Body of pancreas (tissue), 4 donors: ENCODE results near the gene UBD. TPM values are rescaled to one million over a fixed set of nuclear protein-coding genes. Genes with fewer than 3 reads are reported as not detected.

Source experiments
- ATAC-seq: fragments of 150-250 bp; one replicate; pipeline ENCODE4 v1.9.1; 2016
- DNase-seq, 4 donors: peaks; one replicate each; pipeline ENCODE4 v3.0.0-alpha.2; 2019
- H3K27ac ChIP-seq, 4 donors: fragments of 200-600 bp; sonication (generic); 1 replicate in 3 of 4; 2 replicates in 1 of 4; pipeline versions ENCODE4 v1.5.1 to v1.6.1; 2016 to 2019; ENCODE audit warnings: mild to moderate bottlenecking in 1 of 4, mixed read lengths in 1 of 4, moderate library complexity in 1 of 4
- H3K27me3 ChIP-seq, 2 donors: fragments of 200-600 bp; sonication (generic); one replicate each; pipeline ENCODE4 v1.6.0; 2016; ENCODE audit warnings: mild to moderate bottlenecking in 1 of 2
- H3K36me3 ChIP-seq, 2 donors: fragments of 200-600 bp; sonication (generic); replicated peaks in 1 of 2; 2 replicates each; pipeline ENCODE4 v1.5.1; 2016; ENCODE audit warnings: low read depth in 2 of 2; ENCODE audit not compliant: insufficient read depth in 1 of 2
- H3K4me1 ChIP-seq: fragments of 200-600 bp; sonication (generic); one replicate; pipeline ENCODE4 v1.6.0; 2016
- H3K4me3 ChIP-seq, 2 donors: fragments of 200-600 bp; sonication (generic); 1 replicate in 1 of 2; 2 replicates in 1 of 2; pipeline ENCODE4 v1.5.1; 2016 to 2019
- H3K9me3 ChIP-seq, 3 donors: fragments of 200-600 bp; sonication (generic); 1 replicate in 2 of 3; 2 replicates in 1 of 3; pipeline ENCODE4 v1.5.1; 2016
- CTCF ChIP-seq, 7 experiments: fragments of 450-650 bp in 4 of 7; fragments of 200-600 bp in 3 of 7; sonication (generic) in 3 of 7; IDR thresholded peaks; one replicate each; pipeline ENCODE4 v1.5.1; 2016 to 2019; ENCODE audit warnings: antibody characterized with exemption in 7 of 7
- POLR2A ChIP-seq, 3 donors: fragments of 450-650 bp; IDR thresholded peaks; one replicate each; pipeline ENCODE4 v1.6.1; 2016; ENCODE audit warnings: antibody characterized with exemption in 3 of 3, mild to moderate bottlenecking in 2 of 3
- WGBS, 2 donors: methylation state at CpG; one replicate each; pipeline ENCODE4 v1.1.5; 2017; 5-methylcytosine and 5-hydroxymethylcytosine counted together
- intact Hi-C: fragments of 100-400 bp; cut with DNase I; formaldehyde crosslinking; loops from one replicate; pipeline ENCODE4 v1.15.1; 2023
- total RNA-seq, 2 donors: library from RNA; depleted of rRNA; stranded (reverse); fragments of >200 nt; gene quantifications; one replicate each; pipeline ENCODE4 v1.1.0, GENCODE V29; 2016

UBD gene
- total RNA-seq, 2 donors from 2014 or later, result 9.9 to 10.1 TPM

- intact Hi-C loops, result no loop called here
- Histone ChIP-seq H3K9me3 (no peaks in the 10 kb centered on the region), H3K27me3 (no peaks in the 10 kb centered on the region), H3K27ac (no peak overlapping the region), H3K4me3 (no peak overlapping the region), H3K36me3 (no peaks in the 10 kb centered on the region), H3K4me1 (no peaks in the 10 kb centered on the region)
- TF ChIP-seq POLR2A (IDR thresholded peaks at IDR 0.05), result no peak
- TF ChIP-seq CTCF (IDR thresholded peaks at IDR 0.05), result peak in 1 of 7 experiments; percentile 7
- ATAC-seq (no peak), DNase-seq (no peak)
- WGBS, 2 donors, result 79 to 85% methylated on average over 12 of the region's 12 CpGs
These were observed 43.2 kb upstream of the UBD start for GRCh38 chr6:29602564-29603361.

GRCh38 chr6:29598172-29598747 lies 38.7 kb upstream of the UBD start:
- H3K36me3 ChIP-seq, result no peaks in the 10 kb centered on the region
- ATAC-seq, result no peak
- no peak for DNase-seq
- TF ChIP-seq POLR2A (IDR thresholded peaks at IDR 0.05), result no peak
- no peak for TF ChIP-seq CTCF (IDR thresholded peaks at IDR 0.05)
- no peaks in the 10 kb centered on the region for H3K27me3 ChIP-seq
- 18 to 27% methylated on average over 2 of the region's 2 CpGs for WGBS, 2 donors
- intact Hi-C loops, result loop anchor here (10.0 kb wide), 1 partner anchor 913 kb away; no protein-coding TSS in a partner anchor
- H3K4me3 ChIP-seq, result no peak overlapping the region
- no peaks in the 10 kb centered on the region for H3K4me1 ChIP-seq
- H3K27ac ChIP-seq, result no peak overlapping the region
- H3K9me3 ChIP-seq, result no peaks in the 10 kb centered on the region

GRCh38 chr6:29597184-29597583 lies 37.7 kb upstream of the UBD start:
- no peaks in the 10 kb centered on the region for H3K9me3 ChIP-seq
- H3K27ac ChIP-seq, result no peak overlapping the region
- no peaks in the 10 kb centered on the region for H3K4me1 ChIP-seq
- no peaks in the 10 kb centered on the region for H3K36me3 ChIP-seq
- no peaks in the 10 kb centered on the region for H3K27me3 ChIP-seq
- no peak overlapping the region for H3K4me3 ChIP-seq
- DNase-seq, result no peak
- 60 to 65% methylated on average over 2 of the region's 2 CpGs for WGBS, 2 donors
- ATAC-seq, result no peak
- no peak for TF ChIP-seq POLR2A (IDR thresholded peaks at IDR 0.05)
- TF ChIP-seq CTCF (IDR thresholded peaks at IDR 0.05), result no peak
- intact Hi-C loops, result loop anchor here (10.0 kb wide), 1 partner anchor 912 kb away; no protein-coding TSS in a partner anchor

GRCh38 chr6:29596381-29596900 lies 36.9 kb upstream of the UBD start:
- Histone ChIP-seq H3K4me3 (no peak overlapping the region), H3K27ac (no peak overlapping the region), H3K36me3 (no peaks in the 10 kb centered on the region), H3K4me1 (no peaks in the 10 kb centered on the region), H3K9me3 (no peaks in the 10 kb centered on the region), H3K27me3 (no peaks in the 10 kb centered on the region)
- DNase-seq (no peak), ATAC-seq (no peak)
- 82 to 84% methylated on average over 6 of the region's 6 CpGs for WGBS, 2 donors
- intact Hi-C loops, result loop anchor here (10.0 kb wide), 1 partner anchor 912 kb away; no protein-coding TSS in a partner anchor
- TF ChIP-seq CTCF (IDR thresholded peaks at IDR 0.05), result no peak
- no peak for TF ChIP-seq POLR2A (IDR thresholded peaks at IDR 0.05)
